K562 (cell line): Measurements from ENCODE around the gene ABCA1. TPM values are rescaled to one million over a fixed set of nuclear protein-coding genes. Genes with fewer than 3 reads are reported as not detected.

ENCODE experiments used
- ATAC-seq: fragments of 200-7000 bp; cut with Tn5 transposase; 3 replicates; pipeline ENCODE4 v1.9.1; 2020; ENCODE audit warnings: moderate library complexity
- BruUV-seq: library from RNA; stranded (reverse); fragments of 400-500 nt; replicated peaks from 2 replicates; lab custom pipeline; 2021; lab: Mats Ljungman, UMichigan
- CTCF ChIA-PET: fragments of 300-600 bp; formaldehyde crosslinking; extraction: SDS; loops from one replicate; lab custom pipeline; 2021; ENCODE audit warnings: low intra/inter-chr PET ratio; lab: Yijun Ruan, JAX
- POLR2A ChIA-PET: fragments of 300-600, 350-650 bp; sonication (Branson Sonifier 250); formaldehyde crosslinking; extraction: SDS; loops from one replicate; lab custom pipeline; 2021; ENCODE audit warnings: antibody characterized with exemption, inconsistent platforms; lab: Yijun Ruan, JAX
- DNase-seq, 4 experiments: peaks; one replicate each; pipeline versions ENCODE4 v3.0.0 to v3.0.0-alpha.2; 2011 to 2018; ENCODE audit warnings: low spot score in 3 of 4, mixed read lengths in 3 of 4; ENCODE audit errors: extremely low read depth in 1 of 4
- FAIRE-seq: peaks from 2 replicates; lab custom pipeline; 2011; peaks lifted over from hg19 to GRCh38; lab: Jason Lieb, UNC
- H2AFZ ChIP-seq: 2 replicates; pipeline ENCODE4 v1.6.0; 2011; ENCODE audit warnings: low read depth, low read length, control low read depth, inconsistent platforms
- H3K27ac ChIP-seq: fragments of 200-600 bp; 3 replicates; pipeline ENCODE4 v1.8.0; 2011; ENCODE audit warnings: low read depth, mild to moderate bottlenecking, control low read depth, inconsistent platforms, low read length, moderate library complexity, mixed read lengths; ENCODE audit errors: extremely low read depth
- H3K27me3 ChIP-seq, 2 experiments: fragments of 300-600 bp in 1 of 2; 2 replicates in 1 of 2; 3 replicates in 1 of 2; pipeline versions ENCODE4 v1.6.0 to v1.8.0; 2011; ENCODE audit warnings: inconsistent platforms in 2 of 2, low read length in 2 of 2, mild to moderate bottlenecking in 1 of 2, mixed read lengths in 1 of 2, moderate library complexity in 1 of 2; ENCODE audit not compliant: control insufficient read depth in 2 of 2, insufficient read depth in 2 of 2
- H3K36me3 ChIP-seq: fragments of 300-600 bp; 3 replicates; pipeline ENCODE4 v1.8.0; 2011; ENCODE audit warnings: mild to moderate bottlenecking, low read length, inconsistent platforms; ENCODE audit not compliant: control insufficient read depth, insufficient read depth
- H3K4me1 ChIP-seq, 2 experiments: fragments of 200-600 bp in 1 of 2; replicated peaks in 1 of 2; 2 replicates in 1 of 2; 3 replicates in 1 of 2; pipeline versions ENCODE4 v1.5.1 to v1.8.0; 2011; ENCODE audit warnings: inconsistent platforms in 2 of 2, low read length in 2 of 2, mild to moderate bottlenecking in 1 of 2, mixed read lengths in 1 of 2, moderate library complexity in 1 of 2; ENCODE audit not compliant: control insufficient read depth in 2 of 2, insufficient read depth in 2 of 2
- H3K4me2 ChIP-seq: 2 replicates; pipeline ENCODE4 v1.6.1; 2011; ENCODE audit warnings: low read length, control low read depth, inconsistent platforms, mixed read lengths; ENCODE audit not compliant: insufficient read depth
- H3K4me3 ChIP-seq: fragments of 200-600 bp; sonication (generic), shearing (Covaris generic); 2 replicates; pipeline ENCODE4 v1.5.1; 2016; ENCODE audit warnings: control low read depth, inconsistent platforms
- H3K79me2 ChIP-seq: fragments of 200-600 bp; 3 replicates; pipeline ENCODE4 v1.8.0; 2011; ENCODE audit warnings: low read length, inconsistent platforms; ENCODE audit not compliant: control insufficient read depth, insufficient read depth
- H3K9ac ChIP-seq, 2 experiments: 2 replicates each; pipeline versions ENCODE4 v1.6.0 to v1.6.1; 2011; ENCODE audit warnings: low read depth in 2 of 2, low read length in 2 of 2, control low read depth in 1 of 2, inconsistent platforms in 1 of 2, mild to moderate bottlenecking in 1 of 2, mixed read lengths in 1 of 2; ENCODE audit not compliant: insufficient read depth in 1 of 2
- H3K9me1 ChIP-seq: one replicate; pipeline ENCODE4 v1.6.0; 2011; ENCODE audit warnings: inconsistent platforms, mild to moderate bottlenecking, low read length, moderate library complexity; ENCODE audit not compliant: control insufficient read depth, insufficient read depth
- H3K9me3 ChIP-seq: replicated peaks from 2 replicates; pipeline ENCODE4 v1.5.1; 2011; ENCODE audit warnings: low read depth, low read length, inconsistent platforms; ENCODE audit not compliant: control insufficient read depth, insufficient read depth
- H4K20me1 ChIP-seq: replicated peaks from 2 replicates; pipeline ENCODE4 v1.6.1; 2011; ENCODE audit warnings: low read length, inconsistent platforms, mixed read lengths; ENCODE audit not compliant: control insufficient read depth, insufficient read depth
- FOXK1 ChIP-seq: sonication (generic); formaldehyde crosslinking; IDR thresholded peaks from 2 replicates; pipeline ENCODE4 v1.8.0; 2022; ENCODE audit warnings: missing genetic modification reagents, mild to moderate bottlenecking, borderline replicate concordance
- POLR2A ChIP-seq: fragments of 450-650 bp; conservative IDR thresholded peaks from 2 replicates; pipeline ENCODE4 v1.6.1; 2016
- SMAD2 ChIP-seq: fragments of 150-350 bp; IDR thresholded peaks from 2 replicates; pipeline ENCODE4 v1.6.1; 2014; ENCODE audit warnings: low read depth, mild to moderate bottlenecking, low read length
- SRSF3 ChIP-seq: fragments of 200-400 bp; formaldehyde crosslinking; IDR thresholded peaks from 2 replicates; pipeline ENCODE4 v1.6.1; 2016; ENCODE audit warnings: mild to moderate bottlenecking, low read length, moderate library complexity; ENCODE audit not compliant: insufficient read depth
- WGBS: fragments of 100-300 bp; shearing (Covaris generic); methylation state at CpG from one replicate; pipeline ENCODE4 v1.1.6; 2016; ENCODE audit warnings: low coverage, mixed read lengths; ENCODE audit not compliant: insufficient coverage; ENCODE audit errors: missing lambda C conversion rate; 5-methylcytosine and 5-hydroxymethylcytosine counted together
- in situ Hi-C: fragments of 300-500 bp; cut with MboI; formaldehyde crosslinking; loops from 4 replicates; pipeline ENCODE4 v1.15.0; 2018; ENCODE audit warnings: inconsistent platforms, mixed read lengths
- intact Hi-C: fragments of 100-400 bp; cut with micrococcal nuclease; formaldehyde crosslinking; loops from 2 replicates; pipeline ENCODE4 v1.14.2; 2022
- polyA plus RNA-seq, 8 experiments: library from polyadenylated mRNA; depleted of rRNA in 4 of 8; stranded (reverse) in 5 of 8; unstranded in 3 of 8; fragments of >200 nt; fragmentation: Nextera tagmentation in 2 of 8; fragmentation: Illumina TruSeq in 1 of 8; extraction: Ambion mirVana in 2 of 8; extraction: Trizol in 1 of 8; gene quantifications; 2 replicates each; pipeline versions ENCODE4 v1.2.1 to v1.2.3, GENCODE V29; 2011 to 2014; ENCODE audit warnings: inconsistent platforms in 1 of 8, missing spikeins in 1 of 8
- total RNA-seq, 7 experiments: library from RNA; depleted of rRNA in 6 of 7; stranded (reverse); fragments of >200 nt in 6 of 7; fragmentation: Illumina TruSeq in 2 of 7; extraction: Trizol in 2 of 7; gene quantifications; 2 replicates each; pipeline versions ENCODE4 v1.2.1 to v1.2.3, GENCODE V29; 2011 to 2021; ENCODE audit warnings: low replicate concordance in 1 of 7
- TF ChIP-seq, protein P1 (sequence below): fragments of 450-650 bp; IDR thresholded peaks from 2 replicates; pipeline ENCODE4 v1.6.1; 2016; ENCODE audit warnings: low read depth, mild to moderate bottlenecking, moderate library complexity
- TF ChIP-seq, protein P2 (sequence below): sonication (generic); formaldehyde crosslinking; IDR thresholded peaks from 2 replicates; pipeline ENCODE4 v1.4.0; 2020; ENCODE audit warnings: mild to moderate bottlenecking, missing genetic modification reagents

Gene ABCA1
- total and polyA plus RNA-seq, 9 of the 15 experiments (the other 6 are each of a cell fraction or from before 2014, with no cell fraction given): under 0.01 to 0.18 (median 0.02) TPM; not detected in 5

DNA sequence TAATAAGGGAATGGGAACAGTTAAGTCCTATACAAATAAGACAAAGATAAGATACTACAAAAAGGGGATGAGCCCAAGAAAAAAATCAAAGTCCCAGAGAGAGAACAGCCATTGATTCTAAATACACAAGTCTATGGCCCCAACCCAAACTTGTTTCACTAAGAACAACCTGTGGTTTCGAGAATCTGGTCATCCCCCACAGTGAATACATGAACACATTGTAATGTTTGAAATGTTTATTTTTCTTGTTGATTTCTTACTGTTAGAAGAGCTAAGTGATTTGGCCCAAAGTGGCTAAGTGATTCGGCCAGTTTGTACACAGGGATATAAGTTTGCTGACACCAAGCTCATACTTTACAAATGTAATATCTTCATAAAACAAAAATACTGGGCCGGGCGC, 3.3 kb upstream of the ABCA1 start:
- no peaks in the 10 kb centered on the region for H3K9me3 ChIP-seq
- H3K27me3 ChIP-seq: peaks cover 0 to 22% of the 10 kb centered on the region in 2 experiments; a peak in 2 of 5 replicates
- intact Hi-C loops (no loop called here), in situ Hi-C loops (no loop called here)
- H3K4me2 ChIP-seq: no peak overlapping the region
- no peak for DNase-seq
- WGBS: 0% methylated on average over 4 of the region's 4 CpGs
- H3K4me3 ChIP-seq: no peak overlapping the region
- H3K27ac ChIP-seq: no peak overlapping the region
- no peaks in the 10 kb centered on the region for H3K36me3 ChIP-seq
- BruUV-seq: no TSS peak
- POLR2A ChIA-PET: interaction anchor here (0.7 kb wide), 1 partner anchor 81 kb away, joined by 4 read pairs; no protein-coding TSS in a partner anchor
- H3K9ac ChIP-seq: no peak overlapping the region
- no peak overlapping the region for H2AFZ ChIP-seq
- TF ChIP-seq, protein P1, sequence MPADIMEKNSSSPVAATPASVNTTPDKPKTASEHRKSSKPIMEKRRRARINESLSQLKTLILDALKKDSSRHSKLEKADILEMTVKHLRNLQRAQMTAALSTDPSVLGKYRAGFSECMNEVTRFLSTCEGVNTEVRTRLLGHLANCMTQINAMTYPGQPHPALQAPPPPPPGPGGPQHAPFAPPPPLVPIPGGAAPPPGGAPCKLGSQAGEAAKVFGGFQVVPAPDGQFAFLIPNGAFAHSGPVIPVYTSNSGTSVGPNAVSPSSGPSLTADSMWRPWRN: no peak
- TF ChIP-seq SMAD2: no peak
- TF ChIP-seq SRSF3: no peak
- TF ChIP-seq, protein P2, sequence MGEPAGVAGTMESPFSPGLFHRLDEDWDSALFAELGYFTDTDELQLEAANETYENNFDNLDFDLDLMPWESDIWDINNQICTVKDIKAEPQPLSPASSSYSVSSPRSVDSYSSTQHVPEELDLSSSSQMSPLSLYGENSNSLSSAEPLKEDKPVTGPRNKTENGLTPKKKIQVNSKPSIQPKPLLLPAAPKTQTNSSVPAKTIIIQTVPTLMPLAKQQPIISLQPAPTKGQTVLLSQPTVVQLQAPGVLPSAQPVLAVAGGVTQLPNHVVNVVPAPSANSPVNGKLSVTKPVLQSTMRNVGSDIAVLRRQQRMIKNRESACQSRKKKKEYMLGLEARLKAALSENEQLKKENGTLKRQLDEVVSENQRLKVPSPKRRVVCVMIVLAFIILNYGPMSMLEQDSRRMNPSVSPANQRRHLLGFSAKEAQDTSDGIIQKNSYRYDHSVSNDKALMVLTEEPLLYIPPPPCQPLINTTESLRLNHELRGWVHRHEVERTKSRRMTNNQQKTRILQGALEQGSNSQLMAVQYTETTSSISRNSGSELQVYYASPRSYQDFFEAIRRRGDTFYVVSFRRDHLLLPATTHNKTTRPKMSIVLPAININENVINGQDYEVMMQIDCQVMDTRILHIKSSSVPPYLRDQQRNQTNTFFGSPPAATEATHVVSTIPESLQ (CRISPR knock-in tag): no peak
- no peak for TF ChIP-seq FOXK1 (CRISPR knock-in tag)
- no peak for TF ChIP-seq POLR2A
- ATAC-seq: no peak
- no peak for FAIRE-seq
- H3K4me1 ChIP-seq: peaks cover 0 to 15% of the 10 kb centered on the region in 2 experiments; a peak in 2 of 5 replicates
- CTCF ChIA-PET: no interaction called here
- no peaks in the 10 kb centered on the region for H4K20me1 ChIP-seq
- no peaks in the 10 kb centered on the region for H3K9me1 ChIP-seq
- H3K79me2 ChIP-seq: no peaks in the 10 kb centered on the region
